GM23248 (cell line): ENCODE results near the gene MAD2L1.

ENCODE experiments used
- EZH2 ChIP-seq: fragments of 200-600 bp; sonication (generic); IDR thresholded peaks from 2 replicates; pipeline ENCODE4 v1.6.1; 2018; ENCODE audit warnings: antibody characterized with exemption, mild to moderate bottlenecking; ENCODE audit not compliant: insufficient read depth, poor library complexity, severe bottlenecking
- EZH2phosphoT487 ChIP-seq: fragments of 200-600 bp; sonication (generic); IDR thresholded peaks from 2 replicates; pipeline ENCODE4 v1.6.1; 2018; ENCODE audit warnings: antibody characterized with exemption, moderate library complexity, mild to moderate bottlenecking, low read depth; ENCODE audit not compliant: insufficient read depth

DNA sequence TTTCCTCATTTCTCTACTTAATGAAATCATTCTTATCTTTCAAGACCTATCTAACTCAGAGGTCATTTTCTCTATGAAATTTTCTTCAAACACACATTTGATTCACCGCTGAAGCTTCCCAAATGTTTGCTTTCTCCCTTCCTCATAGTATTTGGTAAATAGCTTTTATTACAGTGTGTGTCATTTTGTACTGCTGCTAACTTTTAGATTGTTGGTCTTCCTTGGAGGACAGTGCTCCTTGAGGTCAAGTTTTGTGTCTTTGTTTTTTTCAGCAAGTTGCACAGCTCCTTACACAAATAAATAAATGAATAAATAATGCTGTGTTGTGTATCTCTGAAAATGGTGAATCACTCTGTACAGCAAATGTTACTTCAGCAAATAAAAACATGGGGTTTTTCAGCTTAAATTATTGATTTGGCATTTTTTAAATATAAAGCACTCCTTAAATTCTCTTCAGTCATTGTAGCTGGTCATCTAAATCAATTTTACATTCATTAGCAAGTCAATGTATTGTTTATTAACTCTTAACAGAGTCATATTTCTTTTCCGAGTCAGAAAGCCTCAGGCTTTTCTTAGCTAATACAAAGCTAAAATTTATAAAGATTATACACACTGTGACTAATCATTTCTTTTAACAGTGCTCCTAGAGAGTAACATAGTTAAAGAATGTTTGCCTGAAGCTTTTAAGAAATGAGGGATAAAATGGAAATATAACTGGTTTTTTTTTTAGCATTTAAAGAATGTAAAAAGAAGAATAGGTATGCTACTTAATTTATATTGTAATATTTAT, 30.1 kb upstream of the MAD2L1 start:
- no peak for TF ChIP-seq EZH2
- TF ChIP-seq EZH2phosphoT487: no peak
